Measurements from ENCODE around the gene ARPC5. TPM values are rescaled to one million over a fixed set of nuclear protein-coding genes. Genes with fewer than 3 reads are reported as not detected.

The ARPC5 gene
- total and polyA plus RNA-seq, 9 of the 15 experiments (the other 6 are each of a cell fraction or from before 2014, with no cell fraction given) = 71.8 to 150 (median 91.6) TPM

GRCh38 chr1:183653462-183653794 is 17.8 kb upstream of the ARPC5 start:
- H3K36me3 ChIP-seq (ENCODE audit: control insufficient read depth, insufficient read depth, low read length) = no peaks in the 10 kb centered on the region
- DNase-seq (ENCODE audit: extremely low read depth in 1 of 4, low spot score in 3 of 4) = no peak
- H3K9me3 ChIP-seq (replicated peaks; ENCODE audit: control insufficient read depth, insufficient read depth, low read depth, low read length) = no peaks in the 10 kb centered on the region
- TF ChIP-seq C11orf30 (IDR thresholded peaks at IDR 0.05; ENCODE audit: low read depth) = no peak
- no peak for TF ChIP-seq STAT5B (CRISPR knock-in tag; IDR thresholded peaks at IDR 0.05)
- no peak for TF ChIP-seq ZFPM2 (CRISPR knock-in tag; IDR thresholded peaks at IDR 0.05)
- no peak for TF ChIP-seq POLR2G (IDR thresholded peaks at IDR 0.05; ENCODE audit: low read depth, low read length)
- no peak for TF ChIP-seq CGGBP1 (CRISPR knock-in tag; IDR thresholded peaks at IDR 0.05)
- TF ChIP-seq NBN (IDR thresholded peaks at IDR 0.05; ENCODE audit: low read depth) = no peak
- TF ChIP-seq SMAD4 (CRISPR knock-in tag; conservative IDR thresholded peaks at IDR 0.05) = no peak
- no peak for TF ChIP-seq GTF2F1 (IDR thresholded peaks at IDR 0.05; ENCODE audit: low read depth, low read length)
- TF ChIP-seq ZNF224 (CRISPR knock-in tag; IDR thresholded peaks at IDR 0.05) = no peak
- TF ChIP-seq HCFC1 (IDR thresholded peaks at IDR 0.05; ENCODE audit: low read depth, low read length) = no peak
- intact Hi-C loops (cut with micrococcal nuclease) (no loop called here), in situ Hi-C loops (cut with MboI) (loop anchor here (10.0 kb wide), 1 partner anchor 251 kb away; no protein-coding TSS in a partner anchor)
- H3K4me2 ChIP-seq (ENCODE audit: insufficient read depth, low read length) = no peak overlapping the region
- H3K4me1 ChIP-seq (replicated peaks in 1 of 2; ENCODE audit: control insufficient read depth in 2 of 2, insufficient read depth in 2 of 2, low read length in 2 of 2) = no peaks in the 10 kb centered on the region
- no peaks in the 10 kb centered on the region for H4K20me1 ChIP-seq (replicated peaks; ENCODE audit: control insufficient read depth, insufficient read depth, low read length)
- no peaks in the 10 kb centered on the region for H3K9me1 ChIP-seq (ENCODE audit: control insufficient read depth, insufficient read depth, low read length)
- H3K27ac ChIP-seq (ENCODE audit: extremely low read depth, low read depth, low read length) = no peak overlapping the region
- H3K27me3 ChIP-seq (ENCODE audit: control insufficient read depth in 2 of 2, insufficient read depth in 2 of 2, low read length in 2 of 2) = peaks cover 0 to 14% of the 10 kb centered on the region in 2 experiments; a peak in 1 of 5 replicates
- no TSS peak for BruUV-seq (replicated peaks)
- CTCF ChIA-PET (ENCODE audit: low intra/inter-chr PET ratio) = no interaction called here
- H3K4me3 ChIP-seq = no peak overlapping the region
- H3K9ac ChIP-seq (ENCODE audit: insufficient read depth in 1 of 2, low read depth in 2 of 2, low read length in 2 of 2) = no peak overlapping the region
- FAIRE-seq = no peak
- POLR2A ChIA-PET = no interaction called here
- no peak for ATAC-seq
- WGBS (ENCODE audit: insufficient coverage, low coverage, missing lambda C conversion rate) = 3% methylated on average over 3 of the region's 3 CpGs
- H3K79me2 ChIP-seq (ENCODE audit: control insufficient read depth, insufficient read depth, low read length) = no peaks in the 10 kb centered on the region
- H2AFZ ChIP-seq (ENCODE audit: low read depth, low read length) = no peak overlapping the region

Data from K562 (cell line).